Panc1 (cell line): ENCODE results near the gene HRCT1.

Source experiments
- CTCF ChIP-seq: fragments of 450-650 bp; IDR thresholded peaks from 2 replicates; pipeline ENCODE4 v1.5.1; 2017; ENCODE audit warnings: mild to moderate bottlenecking
- POLR2AphosphoS5 ChIP-seq: IDR thresholded peaks from 2 replicates; pipeline ENCODE4 v1.6.1; 2012; ENCODE audit warnings: mild to moderate bottlenecking, low read depth, low read length, moderate library complexity
- TCF7L2 ChIP-seq: IDR thresholded peaks from 2 replicates; pipeline ENCODE4 v1.6.1; 2011; ENCODE audit warnings: mild to moderate bottlenecking, low read depth, low read length, inconsistent platforms
- TF ChIP-seq, protein P1 (sequence below), 2 experiments: IDR thresholded peaks; 2 replicates each; pipeline ENCODE4 v1.6.1; 2011 to 2012; ENCODE audit warnings: low read depth in 2 of 2, control low read depth in 1 of 2, low read length in 1 of 2, mild to moderate bottlenecking in 1 of 2, moderate library complexity in 1 of 2; ENCODE audit not compliant: insufficient read depth in 1 of 2

GRCh38 chr9:35905912-35906679 lies at the start of gene HRCT1:
- TF ChIP-seq CTCF = no peak
- TF ChIP-seq POLR2AphosphoS5 = peak; percentile 67; the same call in 1 of the 2 replicates
- TF ChIP-seq TCF7L2 = peak; percentile 83
- TF ChIP-seq, protein P1, sequence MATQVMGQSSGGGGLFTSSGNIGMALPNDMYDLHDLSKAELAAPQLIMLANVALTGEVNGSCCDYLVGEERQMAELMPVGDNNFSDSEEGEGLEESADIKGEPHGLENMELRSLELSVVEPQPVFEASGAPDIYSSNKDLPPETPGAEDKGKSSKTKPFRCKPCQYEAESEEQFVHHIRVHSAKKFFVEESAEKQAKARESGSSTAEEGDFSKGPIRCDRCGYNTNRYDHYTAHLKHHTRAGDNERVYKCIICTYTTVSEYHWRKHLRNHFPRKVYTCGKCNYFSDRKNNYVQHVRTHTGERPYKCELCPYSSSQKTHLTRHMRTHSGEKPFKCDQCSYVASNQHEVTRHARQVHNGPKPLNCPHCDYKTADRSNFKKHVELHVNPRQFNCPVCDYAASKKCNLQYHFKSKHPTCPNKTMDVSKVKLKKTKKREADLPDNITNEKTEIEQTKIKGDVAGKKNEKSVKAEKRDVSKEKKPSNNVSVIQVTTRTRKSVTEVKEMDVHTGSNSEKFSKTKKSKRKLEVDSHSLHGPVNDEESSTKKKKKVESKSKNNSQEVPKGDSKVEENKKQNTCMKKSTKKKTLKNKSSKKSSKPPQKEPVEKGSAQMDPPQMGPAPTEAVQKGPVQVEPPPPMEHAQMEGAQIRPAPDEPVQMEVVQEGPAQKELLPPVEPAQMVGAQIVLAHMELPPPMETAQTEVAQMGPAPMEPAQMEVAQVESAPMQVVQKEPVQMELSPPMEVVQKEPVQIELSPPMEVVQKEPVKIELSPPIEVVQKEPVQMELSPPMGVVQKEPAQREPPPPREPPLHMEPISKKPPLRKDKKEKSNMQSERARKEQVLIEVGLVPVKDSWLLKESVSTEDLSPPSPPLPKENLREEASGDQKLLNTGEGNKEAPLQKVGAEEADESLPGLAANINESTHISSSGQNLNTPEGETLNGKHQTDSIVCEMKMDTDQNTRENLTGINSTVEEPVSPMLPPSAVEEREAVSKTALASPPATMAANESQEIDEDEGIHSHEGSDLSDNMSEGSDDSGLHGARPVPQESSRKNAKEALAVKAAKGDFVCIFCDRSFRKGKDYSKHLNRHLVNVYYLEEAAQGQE (IDR thresholded peaks at IDR 0.05; ENCODE audit: insufficient read depth in 1 of 2, low read depth in 2 of 2, low read length in 1 of 2) = 0 out of 4 replicates have a peak, but pooled peaks of 1 of the 2 experiments have one; percentile 31
